GOT3 (cell line): ENCODE measurements around the gene ANGPTL8.
A peak's percentile ranks its signal among the peaks of the same experiment; 100 is the strongest.

ENCODE experiments used
- DNase-seq: peaks from one replicate; lab custom pipeline; 2025; ENCODE audit warnings: mixed read lengths; lab: John Stamatoyannopoulos, UW

The ANGPTL8 gene, protein sequence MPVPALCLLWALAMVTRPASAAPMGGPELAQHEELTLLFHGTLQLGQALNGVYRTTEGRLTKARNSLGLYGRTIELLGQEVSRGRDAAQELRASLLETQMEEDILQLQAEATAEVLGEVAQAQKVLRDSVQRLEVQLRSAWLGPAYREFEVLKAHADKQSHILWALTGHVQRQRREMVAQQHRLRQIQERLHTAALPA

GRCh38 chr19:11239377-11240000 lies at the start of gene ANGPTL8:
Gene ANGPTL8, plus strand, starts transcription at chr19:11239619. Its CDS starts 19 bp downstream, at chr19:11239638.
- no peak for DNase-seq

DNA sequence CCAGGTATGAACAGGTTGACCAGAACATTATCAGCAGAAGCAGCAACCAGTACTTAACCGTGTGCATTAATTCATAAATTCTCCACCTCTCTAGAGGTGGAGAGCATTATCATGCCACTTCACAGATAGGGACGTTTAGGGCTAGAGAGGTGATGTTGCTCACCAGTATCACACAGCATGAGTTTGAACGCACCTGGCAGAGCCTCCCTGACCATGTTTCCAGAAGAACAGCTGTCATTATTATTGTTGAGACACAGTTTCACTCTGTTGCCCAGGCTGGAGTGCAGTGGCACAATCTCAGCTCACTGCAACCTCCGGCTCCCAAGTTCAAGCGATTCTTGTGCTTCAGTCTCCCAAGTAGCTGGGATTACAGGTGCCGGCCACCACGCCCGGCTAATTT lies 48.9 kb upstream of the ANGPTL8 start:
- no peak for DNase-seq

DNA sequence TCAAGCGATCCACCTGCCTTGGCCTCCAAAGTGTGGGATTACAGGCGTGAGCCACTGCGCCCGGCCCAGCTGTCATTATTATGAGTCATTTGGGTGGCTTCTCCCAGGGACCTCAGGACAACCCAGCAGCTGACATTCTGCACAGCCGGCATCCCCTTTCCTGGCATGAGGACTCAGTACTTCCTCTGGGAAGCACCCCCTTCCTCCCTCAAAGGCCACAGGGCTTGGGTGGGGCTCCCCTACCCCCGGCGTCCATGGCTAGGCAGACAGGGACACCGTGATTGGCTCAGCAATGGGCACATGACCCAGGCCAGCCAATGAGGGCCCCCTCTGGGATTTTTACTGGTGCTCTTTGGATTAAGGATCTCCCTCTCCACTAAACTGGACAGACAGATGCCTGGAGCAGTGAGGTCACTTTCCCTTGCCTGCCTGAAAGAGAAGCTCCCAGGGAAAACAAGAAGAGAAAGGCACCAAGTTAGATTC lies 48.1 kb upstream of the ANGPTL8 start:
- no peak for DNase-seq

- DNase-seq: no peak
Measured at GRCh38 chr19:11191934-11192333, 47.5 kb upstream of the ANGPTL8 start.

- no peak for DNase-seq
Measured at GRCh38 chr19:11192957-11193939, 46.2 kb upstream of the ANGPTL8 start.

GRCh38 chr19:11194173-11194572 lies 45.2 kb upstream of the ANGPTL8 start:
- no peak for DNase-seq

- no peak for DNase-seq
Measured at GRCh38 chr19:11194656-11195558, 44.5 kb upstream of the ANGPTL8 start.

GRCh38 chr19:11195681-11196080 lies 43.7 kb upstream of the ANGPTL8 start:
- no peak for DNase-seq

DNA sequence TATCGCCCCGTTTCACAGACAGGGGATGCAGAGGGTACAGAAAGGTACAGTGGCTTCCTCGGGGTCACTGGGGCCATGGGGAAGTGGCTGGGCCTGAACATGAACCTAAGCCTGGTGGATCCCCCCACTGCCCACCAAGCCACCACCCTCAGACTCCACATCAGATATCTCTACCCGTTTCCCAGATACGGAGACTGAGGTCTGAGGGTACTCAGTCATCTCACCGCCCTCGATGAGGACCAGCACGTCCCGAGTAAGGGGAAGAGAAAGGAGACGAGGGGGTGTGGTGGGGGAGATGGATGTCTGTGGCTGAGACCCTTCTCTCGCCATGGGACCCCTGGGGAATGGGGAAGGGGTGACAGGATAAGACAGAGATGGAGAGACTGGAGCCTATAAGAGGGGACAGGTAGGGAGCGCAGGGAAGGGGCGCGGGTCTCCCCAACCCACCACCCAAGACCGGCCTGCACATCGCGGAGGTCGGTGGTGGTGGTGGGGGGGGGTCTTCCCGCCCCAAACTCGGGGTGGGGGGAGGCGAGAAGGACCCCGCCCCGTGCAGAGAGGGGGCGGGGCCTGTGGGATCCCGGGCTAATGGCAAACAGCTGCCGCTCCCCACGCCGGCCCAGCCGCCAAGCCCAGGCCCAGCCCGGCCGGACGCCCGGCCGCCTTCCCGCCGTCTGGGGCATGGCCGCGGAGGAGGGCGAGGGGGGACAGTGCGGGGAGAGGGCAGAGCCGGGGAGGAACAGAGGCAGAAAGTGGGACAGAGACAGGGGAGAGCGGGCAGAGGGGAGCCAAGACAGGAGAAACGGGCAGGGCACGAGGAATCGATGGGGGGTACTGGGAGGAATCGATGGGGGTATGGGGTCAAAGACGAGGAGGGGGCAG lies 42.8 kb upstream of the ANGPTL8 start:
- no peak for DNase-seq

GRCh38 chr19:11197291-11198174 lies 41.9 kb upstream of the ANGPTL8 start, which contains the start of gene KANK2:
Gene KANK2, minus strand, starts transcription at chr19:11197545. Its CDS starts 3,034 bp downstream, at chr19:11194511.
- DNase-seq: peak; percentile 43

- no peak for DNase-seq
Measured at GRCh38 chr19:11198175-11198534, 41.3 kb upstream of the ANGPTL8 start.

DNA sequence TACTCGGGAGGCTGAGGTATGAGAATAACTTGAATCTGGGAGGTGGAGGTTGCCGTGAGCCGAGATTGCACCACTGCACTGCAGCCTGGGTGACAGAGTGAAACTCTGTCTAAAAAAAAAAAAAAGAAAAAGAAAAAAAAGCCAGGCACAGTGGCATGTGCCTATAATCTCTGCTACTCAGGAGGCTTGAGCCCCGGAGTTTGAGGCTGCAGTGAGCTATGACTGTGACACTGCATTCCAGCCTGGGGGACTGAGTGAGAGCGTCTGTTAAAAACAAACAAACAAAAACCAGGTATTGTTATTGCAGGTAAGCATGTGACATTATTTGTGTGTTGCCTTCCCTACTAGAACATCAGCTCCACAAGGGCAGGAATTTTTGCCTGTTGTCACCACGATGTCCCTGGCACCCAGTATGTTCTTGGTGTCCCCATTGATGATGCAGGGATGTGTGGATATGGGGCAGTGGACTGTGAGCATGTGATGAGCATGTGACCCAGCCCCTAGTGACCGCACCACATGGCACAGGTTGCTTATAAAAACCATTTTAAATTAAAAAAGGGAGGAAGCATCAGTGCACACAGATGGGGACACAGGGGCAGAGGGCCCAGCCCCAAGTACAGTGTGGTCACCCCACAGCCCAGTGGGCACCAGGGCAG lies 40.5 kb upstream of the ANGPTL8 start:
- no peak for DNase-seq

DNA sequence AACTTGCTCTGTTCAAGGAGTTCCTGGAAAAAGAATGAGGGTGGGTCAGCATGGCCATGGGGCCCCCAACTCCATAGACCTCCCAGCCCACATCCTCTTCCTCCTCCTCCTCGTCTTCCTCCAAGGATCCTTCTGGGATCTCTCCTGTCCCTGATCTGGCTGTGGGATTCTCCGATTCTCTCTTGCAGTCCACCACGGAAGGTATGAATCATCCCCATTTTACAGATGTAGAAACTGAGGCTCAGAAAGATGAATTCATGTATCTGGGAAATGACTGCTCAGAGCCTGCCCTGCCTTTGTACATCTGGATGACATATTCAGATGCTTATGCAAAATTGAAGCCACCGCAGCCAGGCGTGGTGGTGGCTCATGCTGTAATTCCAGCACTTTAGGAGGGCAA lies 39.9 kb upstream of the ANGPTL8 start:
- no peak for DNase-seq

DNA sequence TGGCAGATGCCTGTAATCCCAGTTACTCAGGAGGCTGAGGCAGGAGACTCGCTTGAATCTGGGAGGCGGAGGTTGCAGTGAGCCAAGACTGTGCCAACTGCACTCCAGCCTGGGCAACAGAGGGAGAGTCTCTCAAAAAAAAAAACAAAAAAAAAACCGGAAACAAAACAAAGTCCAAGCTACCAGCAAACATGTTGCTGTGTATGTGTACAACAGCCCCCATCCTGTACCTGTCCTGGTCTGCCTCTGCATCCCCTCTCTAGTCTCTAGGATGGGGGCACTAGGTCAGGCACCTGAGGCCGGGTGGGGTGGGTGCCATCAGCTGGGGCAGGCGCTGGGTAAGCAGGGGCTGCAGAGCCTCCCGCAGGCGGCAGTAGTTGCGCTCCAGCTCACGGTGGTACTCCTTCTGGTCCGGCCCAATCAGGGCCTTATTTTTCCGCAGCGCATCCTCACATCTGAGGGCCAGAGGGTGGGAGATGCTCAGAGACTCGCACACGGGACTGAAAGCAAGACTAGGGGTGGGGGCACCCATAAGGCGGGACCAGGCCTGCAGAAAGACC lies 39.3 kb upstream of the ANGPTL8 start:
- DNase-seq: no peak

GRCh38 chr19:11200931-11201330 lies 38.5 kb upstream of the ANGPTL8 start:
- no peak for DNase-seq

GRCh38 chr19:11201791-11202190 lies 37.6 kb upstream of the ANGPTL8 start:
- no peak for DNase-seq

DNA sequence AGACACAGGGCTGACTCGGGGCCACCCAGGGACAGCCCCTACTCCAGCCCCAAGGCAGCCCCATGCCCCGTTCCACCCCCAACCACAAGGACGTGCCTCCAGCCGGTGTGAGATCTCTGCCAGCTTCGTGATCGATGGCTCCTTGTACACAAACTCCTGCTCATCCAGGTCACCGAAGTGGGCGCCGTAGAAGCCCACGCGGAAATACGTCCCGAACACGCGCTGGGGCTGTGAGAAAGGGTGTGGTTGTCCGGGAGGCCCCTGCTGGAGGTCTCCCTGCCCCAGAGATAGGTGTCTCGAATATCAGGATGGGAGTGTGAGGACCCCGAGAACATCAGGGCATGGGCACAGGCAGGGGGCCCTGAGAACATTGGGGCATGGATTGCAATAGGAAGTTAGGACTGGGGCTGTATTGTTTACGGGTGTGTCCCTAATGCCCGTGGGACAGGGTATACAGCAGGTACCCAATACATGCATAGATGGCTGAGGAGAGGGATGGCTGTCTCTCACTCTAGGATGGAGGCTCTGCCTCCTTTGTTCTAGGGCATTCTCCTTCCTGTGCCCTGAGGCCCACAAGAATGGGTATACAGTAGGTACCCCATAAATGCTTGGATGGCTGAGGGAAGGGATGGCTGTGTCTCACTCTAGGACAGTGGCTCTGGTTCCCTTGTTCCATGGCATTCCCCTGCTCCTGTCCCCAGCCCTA lies 36.8 kb upstream of the ANGPTL8 start:
- DNase-seq: no peak
